ENCODE measurements around the gene PSMF1. TPM values are rescaled to one million over a fixed set of nuclear protein-coding genes. Genes with fewer than 3 reads are reported as not detected.
A peak's percentile ranks its signal among the peaks of the same experiment; 100 is the strongest.

The PSMF1 gene, protein sequence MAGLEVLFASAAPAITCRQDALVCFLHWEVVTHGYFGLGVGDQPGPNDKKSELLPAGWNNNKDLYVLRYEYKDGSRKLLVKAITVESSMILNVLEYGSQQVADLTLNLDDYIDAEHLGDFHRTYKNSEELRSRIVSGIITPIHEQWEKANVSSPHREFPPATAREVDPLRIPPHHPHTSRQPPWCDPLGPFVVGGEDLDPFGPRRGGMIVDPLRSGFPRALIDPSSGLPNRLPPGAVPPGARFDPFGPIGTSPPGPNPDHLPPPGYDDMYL
- total RNA-seq: 100 to 1,000 TPM in 1 of 4 donors, 10 to 100 TPM in 3; 44.6 to 167 (median 67.8) TPM

DNA sequence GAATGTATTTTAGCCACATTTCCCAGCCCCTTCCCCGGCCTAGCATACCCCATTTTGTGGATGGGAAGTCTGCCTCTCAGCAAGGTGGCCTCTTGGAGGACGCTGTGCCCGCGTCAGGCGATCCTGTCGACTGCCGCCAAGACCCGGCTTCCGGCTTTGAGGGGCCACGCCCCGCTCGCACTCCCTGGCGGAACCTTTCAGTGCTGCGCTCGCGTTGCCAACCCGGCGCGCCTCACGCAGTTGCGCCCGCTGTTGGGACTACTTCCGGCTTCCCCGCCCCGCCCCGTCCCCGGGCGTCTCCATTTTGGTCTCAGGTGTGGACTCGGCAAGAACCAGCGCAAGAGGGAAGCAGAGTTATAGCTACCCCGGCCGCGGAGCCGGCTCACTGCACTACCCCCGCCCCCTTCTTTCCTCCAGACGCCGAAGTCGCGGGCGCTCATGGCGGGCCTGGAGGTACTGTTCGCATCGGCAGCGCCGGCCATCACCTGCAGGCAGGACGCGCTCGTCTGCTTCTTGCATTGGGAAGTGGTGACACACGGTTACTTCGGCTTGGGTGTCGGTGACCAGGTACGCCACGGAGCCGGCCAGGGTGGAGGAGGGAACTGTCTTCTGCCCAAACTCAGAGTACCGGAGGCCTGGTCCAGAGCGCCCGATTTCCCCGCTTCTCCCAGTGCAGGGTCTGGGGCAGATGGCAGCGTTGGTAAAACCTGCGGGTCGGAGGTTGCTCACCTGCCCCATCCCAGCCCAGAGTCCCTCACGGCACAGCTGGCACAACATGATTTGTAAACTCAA is at the start of gene PSMF1:
Gene PSMF1, plus strand, starts transcription at position 267 of the 792 bp plus-strand sequence. Its CDS starts 172 bp downstream, at position 439.
- Histone ChIP-seq H3K4me1 (peaks cover 0 to 49% (median 17%) of the 10 kb centered on the region in 4 donors), H3K4me3 (peak within 1 kb of the TSS; percentile 67 to 99 (median 86)), H3K36me3 (no peaks in the 10 kb centered on the region), H3K9me3 (no peaks in the 10 kb centered on the region), H3K27ac (peak within 1 kb of the TSS; percentile 77 to 88 (median 82)), H3K27me3 (no peaks in the 10 kb centered on the region)
- DNase-seq: peak; percentile 92 to 98 (median 98)
- TF ChIP-seq, protein P1, sequence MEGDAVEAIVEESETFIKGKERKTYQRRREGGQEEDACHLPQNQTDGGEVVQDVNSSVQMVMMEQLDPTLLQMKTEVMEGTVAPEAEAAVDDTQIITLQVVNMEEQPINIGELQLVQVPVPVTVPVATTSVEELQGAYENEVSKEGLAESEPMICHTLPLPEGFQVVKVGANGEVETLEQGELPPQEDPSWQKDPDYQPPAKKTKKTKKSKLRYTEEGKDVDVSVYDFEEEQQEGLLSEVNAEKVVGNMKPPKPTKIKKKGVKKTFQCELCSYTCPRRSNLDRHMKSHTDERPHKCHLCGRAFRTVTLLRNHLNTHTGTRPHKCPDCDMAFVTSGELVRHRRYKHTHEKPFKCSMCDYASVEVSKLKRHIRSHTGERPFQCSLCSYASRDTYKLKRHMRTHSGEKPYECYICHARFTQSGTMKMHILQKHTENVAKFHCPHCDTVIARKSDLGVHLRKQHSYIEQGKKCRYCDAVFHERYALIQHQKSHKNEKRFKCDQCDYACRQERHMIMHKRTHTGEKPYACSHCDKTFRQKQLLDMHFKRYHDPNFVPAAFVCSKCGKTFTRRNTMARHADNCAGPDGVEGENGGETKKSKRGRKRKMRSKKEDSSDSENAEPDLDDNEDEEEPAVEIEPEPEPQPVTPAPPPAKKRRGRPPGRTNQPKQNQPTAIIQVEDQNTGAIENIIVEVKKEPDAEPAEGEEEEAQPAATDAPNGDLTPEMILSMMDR (IDR thresholded peaks at IDR 0.05): peak in 3 of 6 experiments; percentile 20 to 47 (median 39)
- TF ChIP-seq POLR2A (IDR thresholded peaks at IDR 0.05): peak; percentile 67 to 73

DNA sequence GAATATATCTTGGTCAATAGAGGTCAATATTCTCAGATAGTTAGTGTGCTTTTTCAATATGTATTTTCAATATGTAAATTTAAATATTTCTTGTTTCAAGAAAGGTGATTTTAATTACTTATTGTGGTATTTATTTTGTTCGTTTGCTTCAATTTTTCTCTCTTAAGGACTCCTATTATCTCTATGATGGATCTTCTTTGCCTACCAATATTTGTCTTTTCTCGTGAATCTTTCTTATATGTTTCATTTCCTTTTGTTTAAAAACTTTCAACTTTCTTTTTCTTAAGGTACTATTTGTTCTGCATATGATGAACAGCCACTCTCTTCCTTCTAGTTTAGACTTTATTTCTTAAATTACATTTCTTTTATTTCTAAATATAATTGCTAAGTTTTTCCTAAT is 46.1 kb upstream of the PSMF1 start:
- no peaks in the 10 kb centered on the region for H3K27me3 ChIP-seq
- no peak for TF ChIP-seq POLR2A (IDR thresholded peaks at IDR 0.05)
- TF ChIP-seq, protein P1 (IDR thresholded peaks at IDR 0.05): no peak
- H3K4me3 ChIP-seq: no peak overlapping the region
- H3K9me3 ChIP-seq: no peaks in the 10 kb centered on the region
- DNase-seq: no peak
- H3K36me3 ChIP-seq: no peaks in the 10 kb centered on the region
- H3K4me1 ChIP-seq: no peaks in the 10 kb centered on the region
- H3K27ac ChIP-seq: no peak overlapping the region

DNA sequence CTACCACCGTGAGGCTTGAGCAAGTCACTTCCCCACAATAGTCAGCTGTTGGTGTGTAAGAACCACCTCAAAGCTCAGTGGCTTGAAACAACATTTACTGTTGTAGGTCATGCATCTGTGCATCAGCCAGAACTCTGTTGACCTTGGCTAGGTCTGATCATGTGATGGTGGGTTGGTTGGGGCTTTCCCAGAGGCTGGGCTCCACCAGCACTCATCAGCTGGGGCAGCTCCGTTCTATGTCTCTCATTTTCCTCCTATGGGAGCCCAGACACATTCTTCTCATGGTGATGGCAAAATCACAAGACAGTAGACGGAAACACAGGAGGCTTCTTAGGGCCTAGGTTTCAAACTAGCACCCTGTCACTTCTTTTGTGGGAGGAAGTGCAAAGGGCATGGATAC is 42.8 kb upstream of the PSMF1 start:
- no peak for TF ChIP-seq POLR2A (IDR thresholded peaks at IDR 0.05)
- TF ChIP-seq, protein P1 (IDR thresholded peaks at IDR 0.05): no peak
- H3K36me3 ChIP-seq: no peaks in the 10 kb centered on the region
- no peaks in the 10 kb centered on the region for H3K4me1 ChIP-seq
- no peak overlapping the region for H3K27ac ChIP-seq
- no peak for DNase-seq
- H3K4me3 ChIP-seq: no peak overlapping the region
- no peaks in the 10 kb centered on the region for H3K9me3 ChIP-seq
- no peaks in the 10 kb centered on the region for H3K27me3 ChIP-seq

DNA sequence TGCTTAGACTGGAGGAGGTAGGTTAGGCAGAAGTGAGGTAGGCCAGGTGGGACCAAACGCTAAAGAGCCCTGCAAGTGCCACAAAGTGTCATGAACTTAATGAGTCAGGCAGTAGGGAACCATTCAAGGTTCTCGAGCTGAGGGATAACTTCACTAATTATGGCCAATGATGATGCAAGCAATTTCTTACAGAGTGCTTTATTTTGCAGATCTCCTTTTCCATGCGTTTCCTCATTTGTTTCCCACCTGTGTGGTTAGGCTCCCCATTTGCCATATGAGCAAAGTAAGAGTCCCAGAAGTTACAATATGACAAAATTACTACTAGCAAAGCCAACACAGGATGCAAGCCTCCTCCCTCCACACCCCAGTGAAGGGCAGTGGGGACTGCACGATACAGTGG is 36.5 kb upstream of the PSMF1 start:
- H3K9me3 ChIP-seq: no peaks in the 10 kb centered on the region
- H3K27me3 ChIP-seq: no peaks in the 10 kb centered on the region
- no peak overlapping the region for H3K4me3 ChIP-seq
- no peak for TF ChIP-seq POLR2A (IDR thresholded peaks at IDR 0.05)
- TF ChIP-seq, protein P1 (IDR thresholded peaks at IDR 0.05): no peak
- no peak overlapping the region for H3K27ac ChIP-seq
- H3K4me1 ChIP-seq: no peaks in the 10 kb centered on the region
- no peaks in the 10 kb centered on the region for H3K36me3 ChIP-seq
- no peak for DNase-seq

DNA sequence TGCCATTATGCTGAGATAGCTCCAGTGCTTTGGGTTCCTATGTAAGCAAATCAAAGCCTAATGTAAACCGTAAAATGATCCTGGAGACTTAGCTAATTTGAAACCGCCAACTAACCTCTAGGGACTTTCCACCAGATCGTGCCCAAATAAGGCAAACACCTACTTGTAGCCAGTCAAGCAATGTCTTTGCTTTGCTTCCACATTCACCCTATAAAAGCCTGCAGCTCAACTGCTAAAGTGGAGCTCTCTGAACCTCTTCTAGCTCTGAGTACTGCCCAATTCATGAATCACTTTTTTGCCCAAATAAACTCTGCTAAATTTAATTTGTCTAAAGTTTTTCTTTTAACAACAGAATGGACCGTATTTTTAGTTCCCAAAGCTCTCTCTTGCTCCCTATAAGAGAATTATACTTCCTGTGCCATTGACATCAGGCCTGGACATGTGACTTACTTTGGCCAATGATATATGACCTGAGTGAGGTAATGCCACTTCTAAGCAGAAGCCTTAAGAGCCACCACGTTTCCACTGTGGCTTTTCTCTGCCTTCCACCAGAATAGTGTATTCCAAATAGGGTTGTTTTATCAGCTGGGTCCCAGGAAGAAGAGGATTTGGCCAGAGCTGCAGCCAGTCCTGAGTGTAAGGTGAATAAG is 34.8 kb upstream of the PSMF1 start:
- no peak for TF ChIP-seq POLR2A (IDR thresholded peaks at IDR 0.05)
- TF ChIP-seq, protein P1 (IDR thresholded peaks at IDR 0.05): no peak
- H3K36me3 ChIP-seq: no peaks in the 10 kb centered on the region
- H3K9me3 ChIP-seq: no peaks in the 10 kb centered on the region
- DNase-seq: no peak
- no peaks in the 10 kb centered on the region for H3K4me1 ChIP-seq
- no peak overlapping the region for H3K4me3 ChIP-seq
- H3K27ac ChIP-seq: no peak overlapping the region
- H3K27me3 ChIP-seq: no peaks in the 10 kb centered on the region

Measured in Peyer's patch (tissue), 4 donors.